ENCODE results near the gene ZNF396.

Gene ZNF396

GRCh38 chr18:35345950-35346349, 31.2 kb downstream of the ZNF396 start:
- Histone ChIP-seq H3K9ac (ENCODE audit: low read length) (no peak overlapping the region), H3K27ac (ENCODE audit: low read depth, low read length) (no peak overlapping the region), H3K27me3 (ENCODE audit: control insufficient read depth, insufficient read depth, low read length) (no peaks in the 10 kb centered on the region), H3K4me3 (ENCODE audit: low read length) (no peak overlapping the region), H3K4me1 (ENCODE audit: control insufficient read depth, insufficient read depth, low read length) (peaks cover 6% of the 10 kb centered on the region), H3K36me3 (ENCODE audit: control insufficient read depth, insufficient read depth, low read length) (no peaks in the 10 kb centered on the region)

GRCh38 chr18:35345460-35345921, 31.6 kb downstream of the ZNF396 start:
- no peak overlapping the region for H3K9ac ChIP-seq (ENCODE audit: low read length)
- no peak overlapping the region for H3K4me3 ChIP-seq (ENCODE audit: low read length)
- H3K27ac ChIP-seq (ENCODE audit: low read depth, low read length): peak overlapping the region; percentile 99
- no peaks in the 10 kb centered on the region for H3K27me3 ChIP-seq (ENCODE audit: control insufficient read depth, insufficient read depth, low read length)
- peaks cover 6% of the 10 kb centered on the region for H3K4me1 ChIP-seq (ENCODE audit: control insufficient read depth, insufficient read depth, low read length)
- no peaks in the 10 kb centered on the region for H3K36me3 ChIP-seq (ENCODE audit: control insufficient read depth, insufficient read depth, low read length)

- peaks cover 6% of the 10 kb centered on the region for H3K4me1 ChIP-seq (ENCODE audit: control insufficient read depth, insufficient read depth, low read length)
Observed at GRCh38 chr18:35344736-35345459, 32.2 kb downstream of the ZNF396 start.

GRCh38 chr18:35343936-35344735, 33.0 kb downstream of the ZNF396 start, which contains the start of gene ZNF24:
ZNF24 (minus strand) TSS chr18:35344420; CDS start chr18:35340650, 3,770 bp downstream.
- Histone ChIP-seq H3K36me3 (ENCODE audit: control insufficient read depth, insufficient read depth, low read length) (peaks cover 11% of the 10 kb centered on the region), H3K9ac (ENCODE audit: low read length) (peak within 1 kb of the TSS; percentile 97), H3K27ac (ENCODE audit: low read depth, low read length) (peak within 1 kb of the TSS; percentile 99), H3K27me3 (ENCODE audit: control insufficient read depth, insufficient read depth, low read length) (no peaks in the 10 kb centered on the region), H3K4me1 (ENCODE audit: control insufficient read depth, insufficient read depth, low read length) (peaks cover 6% of the 10 kb centered on the region), H3K4me3 (ENCODE audit: low read length) (peak within 1 kb of the TSS; percentile 91)

More at GRCh38 chr18:35344736-35345459, 32.2 kb downstream of the ZNF396 start:
- no peak overlapping the region for H3K9ac ChIP-seq (ENCODE audit: low read length)
- H3K27ac ChIP-seq (ENCODE audit: low read depth, low read length): peak overlapping the region; percentile 99
- peaks cover 5% of the 10 kb centered on the region for H3K36me3 ChIP-seq (ENCODE audit: control insufficient read depth, insufficient read depth, low read length)
- no peaks in the 10 kb centered on the region for H3K27me3 ChIP-seq (ENCODE audit: control insufficient read depth, insufficient read depth, low read length)
- peak overlapping the region; percentile 91 for H3K4me3 ChIP-seq (ENCODE audit: low read length)

GRCh38 chr18:35343488-35343935, 33.6 kb downstream of the ZNF396 start:
- peaks cover 6% of the 10 kb centered on the region for H3K4me1 ChIP-seq (ENCODE audit: control insufficient read depth, insufficient read depth, low read length)
- H3K36me3 ChIP-seq (ENCODE audit: control insufficient read depth, insufficient read depth, low read length): peaks cover 13% of the 10 kb centered on the region
- H3K27ac ChIP-seq (ENCODE audit: low read depth, low read length): peak overlapping the region; percentile 99
- no peaks in the 10 kb centered on the region for H3K27me3 ChIP-seq (ENCODE audit: control insufficient read depth, insufficient read depth, low read length)
- H3K9ac ChIP-seq (ENCODE audit: low read length): no peak overlapping the region
- H3K4me3 ChIP-seq (ENCODE audit: low read length): peak overlapping the region; percentile 91

- Histone ChIP-seq H3K27me3 (ENCODE audit: control insufficient read depth, insufficient read depth, low read length) (no peaks in the 10 kb centered on the region), H3K27ac (ENCODE audit: low read depth, low read length) (no peak overlapping the region), H3K9ac (ENCODE audit: low read length) (no peak overlapping the region), H3K4me3 (ENCODE audit: low read length) (no peak overlapping the region), H3K36me3 (ENCODE audit: control insufficient read depth, insufficient read depth, low read length) (peaks cover 34% of the 10 kb centered on the region), H3K4me1 (ENCODE audit: control insufficient read depth, insufficient read depth, low read length) (peaks cover 2% of the 10 kb centered on the region)
Observed at GRCh38 chr18:35337286-35337685, 39.9 kb downstream of the ZNF396 start.

- peaks cover 38% of the 10 kb centered on the region for H3K36me3 ChIP-seq (ENCODE audit: control insufficient read depth, insufficient read depth, low read length)
- H3K4me1 ChIP-seq (ENCODE audit: control insufficient read depth, insufficient read depth, low read length): peaks cover 2% of the 10 kb centered on the region
- H3K27me3 ChIP-seq (ENCODE audit: control insufficient read depth, insufficient read depth, low read length): no peaks in the 10 kb centered on the region
- no peak overlapping the region for H3K9ac ChIP-seq (ENCODE audit: low read length)
- H3K27ac ChIP-seq (ENCODE audit: low read depth, low read length): no peak overlapping the region
- no peak overlapping the region for H3K4me3 ChIP-seq (ENCODE audit: low read length)
Observed at GRCh38 chr18:35335866-35336265, 41.3 kb downstream of the ZNF396 start.

- Histone ChIP-seq H3K27me3 (ENCODE audit: control insufficient read depth, insufficient read depth, low read length) (no peaks in the 10 kb centered on the region), H3K4me3 (ENCODE audit: low read length) (no peak overlapping the region), H3K4me1 (ENCODE audit: control insufficient read depth, insufficient read depth, low read length) (peaks cover 2% of the 10 kb centered on the region), H3K36me3 (ENCODE audit: control insufficient read depth, insufficient read depth, low read length) (peaks cover 32% of the 10 kb centered on the region), H3K9ac (ENCODE audit: low read length) (no peak overlapping the region), H3K27ac (ENCODE audit: low read depth, low read length) (no peak overlapping the region)
Observed at GRCh38 chr18:35334821-35335220, 42.3 kb downstream of the ZNF396 start.

GRCh38 chr18:35334212-35334611, 42.9 kb downstream of the ZNF396 start:
- Histone ChIP-seq H3K4me1 (ENCODE audit: control insufficient read depth, insufficient read depth, low read length) (peaks cover 2% of the 10 kb centered on the region), H3K27me3 (ENCODE audit: control insufficient read depth, insufficient read depth, low read length) (no peaks in the 10 kb centered on the region), H3K9ac (ENCODE audit: low read length) (no peak overlapping the region), H3K4me3 (ENCODE audit: low read length) (no peak overlapping the region), H3K36me3 (ENCODE audit: control insufficient read depth, insufficient read depth, low read length) (peaks cover 27% of the 10 kb centered on the region), H3K27ac (ENCODE audit: low read depth, low read length) (no peak overlapping the region)

GRCh38 chr18:35331367-35332087, 45.6 kb downstream of the ZNF396 start:
- Histone ChIP-seq H3K36me3 (ENCODE audit: control insufficient read depth, insufficient read depth, low read length) (peaks cover 19% of the 10 kb centered on the region), H3K9ac (ENCODE audit: low read length) (no peak overlapping the region), H3K4me1 (ENCODE audit: control insufficient read depth, insufficient read depth, low read length) (peaks cover 2% of the 10 kb centered on the region), H3K4me3 (ENCODE audit: low read length) (no peak overlapping the region), H3K27me3 (ENCODE audit: control insufficient read depth, insufficient read depth, low read length) (no peaks in the 10 kb centered on the region), H3K27ac (ENCODE audit: low read depth, low read length) (no peak overlapping the region)

GRCh38 chr18:35328868-35329267, 48.3 kb downstream of the ZNF396 start:
- no peak overlapping the region for H3K4me3 ChIP-seq (ENCODE audit: low read length)
- H3K27me3 ChIP-seq (ENCODE audit: control insufficient read depth, insufficient read depth, low read length): no peaks in the 10 kb centered on the region
- H3K27ac ChIP-seq (ENCODE audit: low read depth, low read length): no peak overlapping the region

More at GRCh38 chr18:35328868-35329267, 48.3 kb downstream of the ZNF396 start:
- H3K36me3 ChIP-seq (ENCODE audit: control insufficient read depth, insufficient read depth, low read length): peaks cover 5% of the 10 kb centered on the region
- H3K9ac ChIP-seq (ENCODE audit: low read length): no peak overlapping the region
- no peaks in the 10 kb centered on the region for H3K4me1 ChIP-seq (ENCODE audit: control insufficient read depth, insufficient read depth, low read length)

All from rectal smooth muscle tissue (tissue), 1 donor.